NCI-H748 (cell line): ENCODE results near the gene C1QTNF4.
"Not testable (repeated sequence)": the region's sequence is repeated elsewhere in the genome, so short reads cannot be mapped to it uniquely, and the experiment has no call there.

ENCODE experiments used
- DNase-seq: peaks from one replicate; lab custom pipeline; 2025; ENCODE audit not compliant: unreplicated experiment; lab: John Stamatoyannopoulos, UW

Gene C1QTNF4

GRCh38 chr11:47593934-47594855, at the start of gene C1QTNF4:
TSS of gene C1QTNF4 (minus strand) at chr11:47594411. CDS start at chr11:47590810, 3,601 bp downstream.
- peak; percentile 39 for DNase-seq

DNA sequence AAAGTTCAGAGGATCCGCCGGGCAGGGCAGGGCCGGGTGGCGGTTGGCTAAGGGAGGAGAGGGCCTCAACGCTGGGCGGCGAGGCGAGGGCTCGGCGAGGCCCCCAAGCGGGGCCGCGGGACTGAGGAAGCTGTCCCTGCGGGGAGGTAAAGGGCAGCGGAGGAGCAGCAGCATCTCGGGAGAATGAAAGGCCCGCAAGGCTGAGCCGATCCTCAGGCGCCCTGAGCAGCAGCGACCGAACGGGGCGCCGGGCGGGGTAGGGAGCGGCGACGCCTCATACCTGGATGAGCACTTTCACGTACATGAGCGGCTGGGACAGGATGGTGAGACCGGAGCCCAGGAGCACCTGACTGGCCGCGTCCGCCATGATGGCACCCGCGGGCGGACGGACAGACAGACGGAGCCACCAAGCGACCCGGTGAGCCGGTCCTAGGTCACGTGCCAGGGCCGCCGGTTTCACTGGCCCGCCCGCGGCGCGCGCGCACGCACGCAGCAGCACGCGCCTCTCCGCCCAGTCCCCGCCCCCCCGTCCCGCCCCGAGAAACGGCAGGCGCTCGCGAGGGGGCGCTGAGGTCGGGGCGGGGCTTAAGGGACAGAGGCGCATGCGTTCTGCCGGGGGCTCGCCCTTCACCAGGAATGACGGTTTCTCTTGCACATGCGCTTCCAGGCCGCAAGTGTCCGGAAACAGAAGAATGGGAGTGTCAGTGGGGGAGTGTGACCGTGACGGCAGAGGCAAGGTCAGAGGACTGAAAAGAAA, 48.1 kb upstream of the C1QTNF4 start, which contains the start of gene MTCH2:
Gene MTCH2 (minus strand): TSS at position 461 of the 757 bp plus-strand sequence. CDS start 94 bp downstream, at position 367.
- DNase-seq = peak; percentile 96

GRCh38 chr11:47641600-47642098, 47.4 kb upstream of the C1QTNF4 start:
- DNase-seq = peak; percentile 17

DNA sequence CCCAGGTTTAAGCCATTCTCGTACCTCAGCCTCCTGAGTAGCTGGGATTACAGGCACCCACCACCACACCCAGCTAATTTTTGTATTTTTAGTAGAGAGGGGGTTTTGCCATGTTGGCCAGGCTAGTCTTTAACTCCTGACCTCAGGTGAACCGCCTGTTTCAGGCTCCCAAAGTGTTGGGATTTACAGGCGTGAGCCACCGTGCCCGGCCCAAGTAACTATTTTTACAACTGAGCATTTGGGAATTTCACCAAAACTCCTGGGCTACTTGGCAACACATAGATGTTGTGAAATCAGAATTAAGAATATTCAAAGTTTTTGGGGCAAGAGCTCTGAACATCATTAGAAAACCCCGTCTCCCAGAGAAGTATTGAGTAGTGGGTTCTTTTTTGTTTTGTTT, 46.3 kb upstream of the C1QTNF4 start:
- DNase-seq = not testable (repeated sequence)

DNA sequence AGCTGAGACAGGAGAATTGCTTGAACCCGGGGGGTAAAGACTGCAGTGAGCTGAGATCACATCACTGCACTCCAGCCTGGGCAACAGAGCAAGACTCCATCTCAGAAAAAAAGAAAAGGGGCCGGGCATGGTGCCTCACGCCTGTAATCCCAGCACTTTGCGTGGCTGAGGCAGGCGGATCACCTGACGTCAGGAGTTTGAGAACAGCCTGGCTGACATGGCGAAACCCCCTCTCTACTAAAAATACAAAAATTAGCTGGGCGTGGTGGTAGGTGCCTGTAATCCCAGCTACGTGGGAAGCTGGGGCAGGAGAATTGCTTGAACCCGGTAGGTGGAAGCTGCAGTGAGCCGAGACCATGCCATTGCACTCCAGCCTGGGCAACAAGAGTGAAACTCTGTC, 42.1 kb upstream of the C1QTNF4 start:
- DNase-seq = not testable (repeated sequence)

DNA sequence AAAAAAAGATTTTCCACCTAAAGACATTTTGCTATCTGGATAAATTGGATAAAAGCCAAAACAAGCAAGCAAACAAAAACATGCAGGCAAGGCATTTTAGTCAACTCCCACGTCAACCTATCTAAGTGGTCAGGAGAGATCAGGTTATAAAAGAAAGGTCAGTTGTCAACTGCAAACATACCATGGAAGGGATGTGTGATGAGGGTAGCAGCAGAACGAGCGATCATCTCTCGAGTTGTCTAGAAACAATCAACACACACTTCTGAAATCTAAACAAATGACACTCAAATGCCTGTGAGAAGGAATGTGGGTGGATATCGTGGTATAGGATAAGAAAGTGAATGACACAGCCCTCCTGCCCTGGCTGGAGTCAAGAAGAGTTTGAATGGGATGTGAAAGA, 37.3 kb upstream of the C1QTNF4 start:
- no peak for DNase-seq

DNA sequence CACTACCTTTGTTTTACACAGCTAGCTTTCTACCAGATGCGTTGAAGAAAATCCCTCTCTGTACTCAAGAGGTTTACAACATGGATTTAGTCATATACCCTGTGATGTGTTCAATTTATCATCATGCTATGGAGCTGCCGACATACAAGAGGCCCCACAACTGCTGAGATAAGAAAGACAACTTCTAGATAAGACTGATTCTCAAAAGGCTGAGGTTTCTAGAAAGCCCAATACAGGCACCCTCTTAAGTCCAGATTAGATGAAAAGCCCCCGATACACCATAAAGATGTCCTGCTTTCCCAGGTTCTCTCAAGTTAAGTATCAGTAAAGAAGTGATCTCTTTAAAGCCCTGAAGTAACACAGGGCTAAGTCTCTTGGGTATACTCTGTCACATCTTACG, 33.8 kb upstream of the C1QTNF4 start:
- no peak for DNase-seq

DNA sequence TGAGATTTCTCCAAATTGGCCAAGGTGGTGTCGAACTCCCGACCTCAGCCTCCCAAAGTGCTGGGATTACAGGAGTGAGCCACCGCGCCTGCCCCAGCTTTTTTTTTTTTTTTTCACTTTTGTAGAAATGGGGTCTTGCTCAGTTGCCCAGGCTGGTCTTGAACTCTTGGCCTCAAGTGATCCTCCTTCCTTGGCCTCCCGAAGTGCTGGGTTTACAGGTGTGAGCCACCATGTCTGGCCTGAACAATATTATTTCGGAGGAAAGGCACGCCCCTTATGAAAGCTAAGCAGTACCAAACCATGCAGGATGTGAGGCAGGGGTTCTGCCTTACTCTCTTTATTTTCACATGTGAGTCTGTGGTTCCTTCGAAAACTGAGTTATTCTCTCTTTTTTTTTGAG, 32.0 kb upstream of the C1QTNF4 start:
- no peak for DNase-seq

GRCh38 chr11:47620836-47621378, 26.7 kb upstream of the C1QTNF4 start:
- no peak for DNase-seq

GRCh38 chr11:47617417-47617809, 23.2 kb upstream of the C1QTNF4 start:
- no peak for DNase-seq

- DNase-seq = peak; percentile 42
Observed at GRCh38 chr11:47616726-47617416, 22.7 kb upstream of the C1QTNF4 start.

DNA sequence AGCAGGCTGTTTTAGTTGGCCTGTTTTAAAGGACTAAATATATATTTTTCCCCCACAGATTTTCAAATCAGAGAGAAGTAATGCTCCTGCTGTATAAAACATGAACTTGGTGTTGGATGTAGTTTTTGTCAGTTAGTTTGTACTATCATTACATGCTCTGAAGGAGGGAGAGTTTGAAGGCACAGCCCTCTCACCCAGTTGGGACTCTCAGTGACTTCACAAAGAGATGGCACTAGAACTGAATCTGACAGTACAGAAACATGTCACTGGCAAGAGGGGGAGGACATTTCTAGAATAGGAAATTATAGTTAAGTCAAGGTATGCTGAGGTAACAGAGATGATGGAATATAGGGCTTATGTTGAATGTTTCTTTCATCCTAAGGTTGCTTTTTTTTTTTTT, 21.0 kb upstream of the C1QTNF4 start:
- DNase-seq = no peak

- no peak for DNase-seq
Observed at GRCh38 chr11:47611348-47611794, 17.2 kb upstream of the C1QTNF4 start.

DNA sequence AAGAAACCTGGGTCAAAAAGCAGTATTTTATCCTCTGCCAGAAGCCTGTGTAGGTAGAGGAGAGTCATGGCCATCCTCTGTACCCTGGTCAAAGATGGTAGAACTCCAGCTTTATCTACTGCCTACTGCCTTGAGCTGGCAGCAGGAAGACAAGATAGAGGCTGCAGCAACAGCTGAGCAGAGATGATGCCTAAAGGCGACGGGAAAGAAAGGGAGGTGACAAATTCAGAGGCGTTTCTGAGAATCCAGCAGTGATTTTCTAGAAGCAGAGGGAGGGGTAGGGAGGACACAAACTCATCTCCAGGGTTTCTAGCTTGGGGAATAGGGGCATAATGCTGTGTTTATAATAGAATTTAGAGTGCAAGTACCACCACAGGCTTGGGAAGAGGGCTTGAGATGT, 15.5 kb upstream of the C1QTNF4 start:
- DNase-seq = no peak

DNA sequence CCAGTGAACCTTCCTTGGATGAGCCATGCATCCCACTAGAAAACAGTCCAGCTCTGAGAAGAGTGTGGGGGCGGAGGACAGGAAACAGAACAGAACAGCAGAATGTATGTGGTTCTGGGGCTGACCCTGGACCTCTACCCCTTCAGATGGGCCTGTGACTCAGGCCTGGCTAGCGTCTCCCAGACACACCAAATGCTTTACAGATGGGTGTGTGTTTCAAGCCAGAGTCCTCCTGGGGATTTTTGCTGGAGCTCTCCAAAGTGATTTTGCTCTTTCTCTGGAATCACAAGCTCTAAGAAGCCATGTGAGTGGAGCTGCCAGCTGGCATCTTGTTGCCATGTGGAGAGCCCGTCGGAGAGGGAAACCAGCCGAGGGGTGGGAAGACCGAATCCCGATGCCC, 13.2 kb upstream of the C1QTNF4 start:
- DNase-seq = no peak

- DNase-seq = no peak
Observed at GRCh38 chr11:47606731-47607130, 12.5 kb upstream of the C1QTNF4 start.

- DNase-seq = no peak
Observed at GRCh38 chr11:47605921-47606320, 11.7 kb upstream of the C1QTNF4 start.

- DNase-seq = no peak
Observed at GRCh38 chr11:47603295-47603694, 9.1 kb upstream of the C1QTNF4 start.

DNA sequence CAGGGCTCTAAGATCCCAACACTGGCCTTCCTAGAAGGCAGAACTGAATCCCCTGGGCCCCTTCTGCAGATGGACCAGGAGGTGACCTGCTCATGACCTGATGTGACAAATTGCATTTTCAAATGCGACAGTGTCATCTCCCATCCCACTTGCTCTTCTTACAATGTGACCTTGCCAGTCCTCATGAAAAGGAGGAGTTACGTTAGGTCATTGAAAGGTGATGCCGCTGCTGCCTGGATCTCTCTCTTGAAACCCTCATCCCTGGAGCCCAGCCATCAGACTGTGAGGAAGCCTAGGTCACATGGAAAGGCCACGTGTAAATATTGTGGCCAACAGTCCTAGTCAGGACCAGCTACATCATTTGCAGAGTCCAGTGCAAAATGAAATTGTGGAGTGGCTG, 5.7 kb upstream of the C1QTNF4 start:
- no peak for DNase-seq

DNA sequence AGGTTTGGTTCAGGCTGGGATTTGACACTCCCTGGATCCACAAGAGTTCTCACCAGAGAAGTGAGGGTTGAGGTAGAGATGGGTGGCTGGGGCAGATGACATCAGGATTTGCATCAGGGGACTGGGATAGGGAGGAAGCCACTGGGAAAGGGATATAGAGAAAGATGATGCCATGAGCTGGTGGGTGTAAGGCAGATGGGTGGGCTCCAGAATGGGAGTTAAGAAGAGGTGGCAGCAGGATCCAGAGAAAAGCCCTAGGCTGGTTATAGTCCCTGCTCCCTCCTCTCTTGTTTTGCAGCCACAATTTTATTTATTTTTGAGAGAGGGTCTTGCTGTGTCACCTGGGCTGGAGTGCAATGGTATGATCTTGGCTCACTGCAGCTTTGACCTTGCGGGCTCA, 1.8 kb upstream of the C1QTNF4 start:
- DNase-seq = no peak

DNA sequence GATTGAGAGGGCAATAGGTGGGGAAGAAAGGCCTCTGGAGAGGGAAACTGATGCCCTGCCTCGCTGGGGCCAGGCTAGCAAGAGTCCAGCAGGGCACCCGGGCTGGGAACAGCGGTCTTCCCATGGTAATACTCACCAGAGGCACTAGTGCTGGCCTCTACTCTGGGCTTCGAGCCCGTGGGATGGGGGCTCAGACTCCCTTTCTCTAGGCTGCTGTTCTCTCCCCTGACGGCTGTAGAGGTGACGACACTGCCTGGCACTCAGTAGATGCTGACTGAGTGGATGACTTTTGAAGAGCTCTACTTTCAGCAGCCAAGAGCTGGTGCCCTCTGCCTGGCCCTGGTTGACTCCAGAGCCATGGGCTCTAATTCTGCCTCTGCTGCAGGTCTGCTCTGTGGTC, 818 bp upstream of the C1QTNF4 start:
- no peak for DNase-seq
